Mesodermal cell (in vitro differentiated cells): ENCODE results near the gene NPC1.

Experiments used
- H3K27ac ChIP-seq: 2 replicates; pipeline ENCODE4 v1.7.0; 2013; ENCODE audit warnings: mild to moderate bottlenecking, low read depth, low read length, moderate library complexity; ENCODE audit not compliant: severe bottlenecking
- H3K36me3 ChIP-seq: 2 replicates; pipeline ENCODE4 v1.7.1; 2013; ENCODE audit warnings: mild to moderate bottlenecking, low read length, moderate library complexity; ENCODE audit not compliant: control insufficient read depth, insufficient read depth
- H3K4me1 ChIP-seq: one replicate; pipeline ENCODE4 v1.7.1; 2013; ENCODE audit warnings: mild to moderate bottlenecking, low read length; ENCODE audit not compliant: insufficient read depth, control insufficient read depth, poor library complexity, severe bottlenecking
- H3K4me3 ChIP-seq: 2 replicates; pipeline ENCODE4 v1.7.0; 2013; ENCODE audit warnings: low read length, control low read depth, mild to moderate bottlenecking; ENCODE audit not compliant: insufficient read depth, poor library complexity, severe bottlenecking; ENCODE audit errors: extremely low read depth
- H3K9me3 ChIP-seq: 2 replicates; pipeline ENCODE4 v1.7.1; 2013; ENCODE audit warnings: mild to moderate bottlenecking, low read length, moderate library complexity; ENCODE audit not compliant: control insufficient read depth
- WGBS, 2 experiments: methylation state at CpG; one replicate each; pipeline ENCODE4 v1.1.5; 2013; ENCODE audit warnings: missing lambda C conversion rate in 2 of 2; ENCODE audit not compliant: insufficient coverage in 2 of 2; 5-methylcytosine and 5-hydroxymethylcytosine counted together

The NPC1 gene

GRCh38 chr18:23609390-23610023 is 23.2 kb upstream of the NPC1 start:
- no peak overlapping the region for H3K4me3 ChIP-seq
- WGBS, 2 experiments: 94 to 100% methylated on average over 4 to 5 of the region's 5 CpGs
- H3K4me1 ChIP-seq: peaks cover 18% of the 10 kb centered on the region
- no peaks in the 10 kb centered on the region for H3K9me3 ChIP-seq
- H3K27ac ChIP-seq: no peak overlapping the region
- no peaks in the 10 kb centered on the region for H3K36me3 ChIP-seq

DNA sequence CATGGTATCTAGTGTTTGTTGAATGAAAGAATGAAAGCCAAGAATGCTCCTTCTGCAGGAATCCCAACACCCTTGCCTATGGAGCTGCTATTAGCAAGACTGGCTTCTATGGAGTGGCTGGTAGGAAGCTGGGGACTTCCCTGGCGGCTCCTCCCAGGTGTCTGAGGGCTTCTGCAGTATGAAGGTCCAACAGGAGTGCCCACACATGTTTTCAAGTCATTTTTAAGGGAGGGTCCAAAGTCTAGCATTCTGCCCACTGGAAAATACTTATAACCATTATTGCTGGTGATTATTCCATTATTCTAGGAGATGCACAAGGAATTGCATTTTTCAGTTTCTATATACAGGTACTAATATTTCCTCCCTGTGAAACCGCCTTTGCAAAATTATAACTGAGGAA is 21.9 kb upstream of the NPC1 start:
- Histone ChIP-seq H3K9me3 (no peaks in the 10 kb centered on the region), H3K27ac (no peak overlapping the region), H3K4me1 (peaks cover 18% of the 10 kb centered on the region), H3K4me3 (no peak overlapping the region), H3K36me3 (no peaks in the 10 kb centered on the region)
- 100% methylated on average over 1 of the region's 2 CpGs; no CpG with 5 or more reads in 1 of the 2 experiments for WGBS, 2 experiments

- H3K4me3 ChIP-seq: no peak overlapping the region
- H3K36me3 ChIP-seq: no peaks in the 10 kb centered on the region
- peaks cover 8% of the 10 kb centered on the region for H3K4me1 ChIP-seq
- H3K9me3 ChIP-seq: no peaks in the 10 kb centered on the region
- H3K27ac ChIP-seq: no peak overlapping the region
These were observed 19.6 kb upstream of the NPC1 start for GRCh38 chr18:23605941-23606340.

DNA sequence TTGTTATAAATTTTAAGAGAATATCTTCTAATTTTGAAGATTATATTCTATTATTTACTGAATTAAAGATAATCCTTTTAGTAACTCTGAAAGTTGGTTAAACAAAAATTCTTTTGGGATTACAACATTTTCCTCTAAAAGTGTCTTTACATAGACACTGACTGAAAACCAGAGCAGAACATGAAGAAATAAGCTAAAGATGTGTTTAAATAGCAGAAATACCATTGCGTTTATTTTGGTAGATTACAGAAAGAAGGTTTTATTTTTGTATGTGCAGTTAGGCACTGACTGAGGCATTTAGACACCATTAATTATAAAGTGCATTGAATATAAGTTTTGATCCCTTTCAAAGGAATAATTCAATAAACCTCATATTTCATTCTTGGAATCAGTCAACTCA is 13.5 kb upstream of the NPC1 start:
- H3K27ac ChIP-seq: no peak overlapping the region
- no peaks in the 10 kb centered on the region for H3K36me3 ChIP-seq
- no peaks in the 10 kb centered on the region for H3K9me3 ChIP-seq
- no peak overlapping the region for H3K4me3 ChIP-seq
- H3K4me1 ChIP-seq: no peaks in the 10 kb centered on the region
- WGBS, 2 experiments: 100% methylated on average over 1 of the region's 1 CpG; no CpG with 5 or more reads in 1 of the 2 experiments

DNA sequence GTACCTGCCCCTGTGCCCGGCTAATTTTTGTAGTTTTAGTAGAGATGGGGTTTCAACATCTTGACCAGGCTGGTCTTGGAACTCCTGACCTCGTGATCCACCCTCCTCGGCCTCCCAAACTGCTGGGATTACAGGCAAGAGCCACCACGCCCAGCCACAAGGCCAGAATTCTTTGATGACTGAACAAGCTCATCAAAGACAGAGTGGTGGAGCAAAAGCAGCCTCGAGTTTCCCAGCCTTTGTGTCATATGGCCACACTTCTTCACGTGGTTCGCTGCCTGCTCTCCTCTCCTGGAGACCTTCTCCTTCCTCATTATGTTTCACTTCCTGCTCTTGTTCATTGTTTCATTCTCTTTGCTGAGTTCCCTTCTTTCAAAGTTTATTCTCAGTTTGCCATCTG is 9.9 kb upstream of the NPC1 start:
- Histone ChIP-seq H3K4me1 (no peaks in the 10 kb centered on the region), H3K4me3 (no peak overlapping the region), H3K9me3 (no peaks in the 10 kb centered on the region), H3K36me3 (no peaks in the 10 kb centered on the region), H3K27ac (no peak overlapping the region)
- 82 to 92% methylated on average over 7 of the region's 7 CpGs for WGBS, 2 experiments

GRCh38 chr18:23595591-23595990 is 9.3 kb upstream of the NPC1 start:
- Histone ChIP-seq H3K27ac (no peak overlapping the region), H3K36me3 (no peaks in the 10 kb centered on the region), H3K9me3 (no peaks in the 10 kb centered on the region), H3K4me1 (no peaks in the 10 kb centered on the region), H3K4me3 (no peak overlapping the region)
- 80 to 83% methylated on average over 3 to 5 of the region's 7 CpGs for WGBS, 2 experiments

GRCh38 chr18:23593720-23594119 is 7.4 kb upstream of the NPC1 start:
- no peaks in the 10 kb centered on the region for H3K4me1 ChIP-seq
- H3K36me3 ChIP-seq: no peaks in the 10 kb centered on the region
- no peaks in the 10 kb centered on the region for H3K9me3 ChIP-seq
- no CpG with 5 or more reads among the region's 2 CpGs for WGBS, 2 experiments
- H3K4me3 ChIP-seq: no peak overlapping the region
- H3K27ac ChIP-seq: no peak overlapping the region

- 83 to 95% methylated on average over 2 of the region's 2 CpGs for WGBS, 2 experiments
- no peak overlapping the region for H3K27ac ChIP-seq
- no peaks in the 10 kb centered on the region for H3K36me3 ChIP-seq
- H3K4me3 ChIP-seq: no peak overlapping the region
- no peaks in the 10 kb centered on the region for H3K9me3 ChIP-seq
- peaks cover under 1% of the 10 kb centered on the region for H3K4me1 ChIP-seq
These were observed 6.6 kb upstream of the NPC1 start for GRCh38 chr18:23592911-23593310.

GRCh38 chr18:23591011-23591410 is 4.7 kb upstream of the NPC1 start:
- Histone ChIP-seq H3K4me1 (peaks cover 2% of the 10 kb centered on the region), H3K36me3 (no peaks in the 10 kb centered on the region), H3K27ac (no peak overlapping the region), H3K9me3 (no peaks in the 10 kb centered on the region), H3K4me3 (no peak overlapping the region)
- WGBS, 2 experiments: 0% methylated on average over 1 of the region's 1 CpG; no CpG with 5 or more reads in 1 of the 2 experiments

GRCh38 chr18:23588836-23589560 is 2.7 kb upstream of the NPC1 start:
- H3K27ac ChIP-seq: no peak overlapping the region
- 76 to 83% methylated on average over 5 to 8 of the region's 11 CpGs for WGBS, 2 experiments

GRCh38 chr18:23587220-23587642 is 925 bp upstream of the NPC1 start:
- H3K27ac ChIP-seq: peak overlapping the region; percentile 100
- peak overlapping the region; percentile 95 for H3K4me3 ChIP-seq
- 63% methylated on average over 6 of the region's 7 CpGs for WGBS, 2 experiments
- no peaks in the 10 kb centered on the region for H3K9me3 ChIP-seq
- peaks cover 22% of the 10 kb centered on the region for H3K36me3 ChIP-seq
- peaks cover 16% of the 10 kb centered on the region for H3K4me1 ChIP-seq

More at GRCh38 chr18:23588836-23589560, 2.7 kb upstream of the NPC1 start:
- Histone ChIP-seq H3K4me3 (no peak overlapping the region), H3K36me3 (peaks cover 5% of the 10 kb centered on the region), H3K9me3 (no peaks in the 10 kb centered on the region), H3K4me1 (peaks cover 5% of the 10 kb centered on the region)
